HepG2 (cell line): Measurements from ENCODE around the gene PDE4C. TPM values are rescaled to one million over a fixed set of nuclear protein-coding genes. Genes with fewer than 3 reads are reported as not detected.
A peak's percentile ranks its signal among the peaks of the same experiment; 100 is the strongest.

Experiments
- ATF7 ChIP-seq, 2 experiments: fragments of 450-650 bp in 1 of 2; sonication (generic) in 1 of 2; formaldehyde crosslinking in 1 of 2; IDR thresholded peaks; 2 replicates each; pipeline versions ENCODE4 v1.4.0 to v1.6.1; 2016 to 2020; ENCODE audit warnings: antibody characterized with exemption in 1 of 2, mild to moderate bottlenecking in 1 of 2, missing genetic modification reagents in 1 of 2
- CREB1 ChIP-seq, 2 experiments: fragments of 450-650 bp in 1 of 2; IDR thresholded peaks; 2 replicates each; pipeline ENCODE4 v1.6.1; 2016 to 2017; ENCODE audit warnings: control low read depth in 1 of 2, mild to moderate bottlenecking in 1 of 2, missing compliant biosample characterization in 1 of 2, missing genetic modification characterization in 1 of 2
- FOXO4 ChIP-seq: sonication (generic); formaldehyde crosslinking; conservative IDR thresholded peaks from 2 replicates; pipeline ENCODE4 v1.8.1; 2023; ENCODE audit warnings: missing genetic modification reagents
- GTF3A ChIP-seq: sonication (generic); formaldehyde crosslinking; conservative IDR thresholded peaks from 2 replicates; pipeline ENCODE4 v1.4.0; 2020; ENCODE audit warnings: mild to moderate bottlenecking, missing genetic modification reagents
- HDAC2 ChIP-seq: sonication (generic); formaldehyde crosslinking; IDR thresholded peaks from 2 replicates; pipeline ENCODE4 v1.4.0; 2020; ENCODE audit warnings: missing genetic modification reagents
- JUNB ChIP-seq: sonication (generic); formaldehyde crosslinking; IDR thresholded peaks from 2 replicates; pipeline ENCODE4 v1.8.0; 2022; ENCODE audit warnings: missing genetic modification reagents, mild to moderate bottlenecking, borderline replicate concordance
- SIN3B ChIP-seq: fragments of 150-350 bp; IDR thresholded peaks from 2 replicates; pipeline ENCODE4 v1.6.1; 2014; ENCODE audit warnings: low read length
- SMYD3 ChIP-seq: sonication (generic); formaldehyde crosslinking; IDR thresholded peaks from 2 replicates; pipeline ENCODE4 v1.8.1; 2023; ENCODE audit warnings: mild to moderate bottlenecking, missing genetic modification reagents
- STAT5B ChIP-seq: sonication (generic); formaldehyde crosslinking; IDR thresholded peaks from 2 replicates; pipeline ENCODE4 v1.4.0; 2020; ENCODE audit warnings: missing genetic modification reagents
- TFE3 ChIP-seq: IDR thresholded peaks from 2 replicates; pipeline ENCODE4 v1.6.1; 2016
- TP53 ChIP-seq: sonication (generic); formaldehyde crosslinking; conservative IDR thresholded peaks from 2 replicates; pipeline ENCODE4 v1.4.0; 2020; ENCODE audit warnings: missing genetic modification reagents
- ZNF142 ChIP-seq: sonication (generic); formaldehyde crosslinking; IDR thresholded peaks from 2 replicates; pipeline ENCODE4 v1.4.0; 2020; ENCODE audit warnings: missing genetic modification reagents
- ZNF30 ChIP-seq: sonication (generic); formaldehyde crosslinking; IDR thresholded peaks from 2 replicates; pipeline ENCODE4 v1.5.0; 2020; ENCODE audit warnings: mild to moderate bottlenecking, missing genetic modification reagents
- ZNF574 ChIP-seq: sonication (generic); formaldehyde crosslinking; IDR thresholded peaks from 2 replicates; pipeline ENCODE4 v1.4.0; 2020; ENCODE audit warnings: missing genetic modification reagents
- ZNF580 ChIP-seq: IDR thresholded peaks from 2 replicates; pipeline ENCODE4 v1.6.1; 2016; ENCODE audit warnings: low read depth, borderline replicate concordance
- ZNF652 ChIP-seq: IDR thresholded peaks from 2 replicates; pipeline ENCODE4 v1.6.1; 2016; ENCODE audit warnings: low read depth, borderline replicate concordance
- ZNF816 ChIP-seq: sonication (generic); formaldehyde crosslinking; IDR thresholded peaks from 2 replicates; pipeline ENCODE4 v1.8.0; 2022; ENCODE audit warnings: missing genetic modification reagents, mild to moderate bottlenecking, borderline replicate concordance
- ZNF878 ChIP-seq: sonication (generic); formaldehyde crosslinking; IDR thresholded peaks from 2 replicates; pipeline ENCODE4 v1.8.1; 2023; ENCODE audit warnings: mild to moderate bottlenecking, missing genetic modification reagents, moderate library complexity
- polyA plus RNA-seq, 8 experiments: library from polyadenylated mRNA; depleted of rRNA in 3 of 8; stranded (reverse) in 7 of 8; unstranded in 1 of 8; fragments of >200 nt; fragmentation: Illumina TruSeq in 4 of 8; extraction: Trizol in 4 of 8; gene quantifications; 2 replicates each; pipeline versions ENCODE4 v1.2.1 to v1.2.3, GENCODE V29; 2011 to 2016; ENCODE audit warnings: low read depth in 4 of 8, missing spikeins in 1 of 8, mixed read lengths in 1 of 8; ENCODE audit not compliant: insufficient read depth in 1 of 8
- total RNA-seq, 5 experiments: library from RNA; depleted of rRNA; stranded (reverse); fragments of >200 nt; fragmentation: Illumina TruSeq; extraction: Trizol; gene quantifications; 2 replicates each; pipeline ENCODE4 v1.2.3, GENCODE V29; 2016; ENCODE audit warnings: low read depth in 1 of 5

Gene PDE4C
- total and polyA plus RNA-seq, 2 of the 13 experiments (the other 11 are each of a cell fraction or from before 2014, with no cell fraction given), result 1.4 to 14.0 TPM

- TF ChIP-seq FOXO4 (0 out of 2 replicates have a peak, but pooled peaks have one; percentile 51), ATF7 (IDR thresholded peaks at IDR 0.05) (no peak), ATF7 (CRISPR knock-in tag; IDR thresholded peaks at IDR 0.05) (0 out of 2 replicates have a peak, but pooled peaks have one; percentile 42), ZNF142 (no peak), CREB1 (IDR thresholded peaks at IDR 0.05) (no peak), CREB1 (CRISPR knock-in tag; IDR thresholded peaks at IDR 0.05) (no peak), GTF3A (CRISPR knock-in tag) (no peak), HDAC2 (CRISPR knock-in tag) (no peak), ZNF816 (no peak), ZNF580 (CRISPR knock-in tag) (no peak), SMYD3 (no peak), ZNF878 (no peak), TP53 (no peak), ZNF574 (no peak), JUNB (CRISPR knock-in tag) (no peak), TFE3 (CRISPR knock-in tag) (peak; percentile 6; the same call in 1 of the 2 replicates), ZNF652 (CRISPR knock-in tag) (no peak), STAT5B (no peak), ZNF30 (CRISPR knock-in tag) (0 out of 2 replicates have a peak, but pooled peaks have one; percentile 80), SIN3B (no peak)
Measured at GRCh38 chr19:18203408-18203862, 22.8 kb downstream of the PDE4C start (continued).
